COLO668 (cell line): ENCODE data around the gene DOCK4.

Source experiments
- DNase-seq: peaks from one replicate; lab custom pipeline; 2025; ENCODE audit not compliant: unreplicated experiment; lab: John Stamatoyannopoulos, UW

Gene DOCK4

DNA sequence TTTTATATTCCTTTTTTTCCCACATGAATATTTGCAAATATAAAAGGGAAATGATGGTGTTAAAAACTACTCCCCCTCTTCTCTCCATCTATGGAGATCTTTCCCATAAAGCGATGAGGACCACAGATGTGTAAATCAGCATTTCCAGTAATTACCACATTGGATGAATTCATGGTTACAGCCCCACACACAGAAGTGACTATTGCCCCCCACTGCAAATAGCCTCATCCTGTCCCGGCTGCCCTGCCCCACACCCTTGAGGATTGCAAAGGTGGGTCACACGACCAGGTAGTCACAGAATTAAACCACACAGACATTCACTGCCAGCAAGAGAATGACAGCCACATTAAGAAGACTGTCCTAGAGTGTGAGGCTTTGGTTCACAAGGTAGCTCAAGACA lies 145.1 kb downstream of the DOCK4 start:
- no peak for DNase-seq

- no peak for DNase-seq
Measured at GRCh38 chr7:112060625-112061024, 145.6 kb downstream of the DOCK4 start.

- no peak for DNase-seq
Measured at GRCh38 chr7:112059675-112060074, 146.5 kb downstream of the DOCK4 start.

- DNase-seq, result no peak
Measured at GRCh38 chr7:112058686-112059085, 147.5 kb downstream of the DOCK4 start.

DNA sequence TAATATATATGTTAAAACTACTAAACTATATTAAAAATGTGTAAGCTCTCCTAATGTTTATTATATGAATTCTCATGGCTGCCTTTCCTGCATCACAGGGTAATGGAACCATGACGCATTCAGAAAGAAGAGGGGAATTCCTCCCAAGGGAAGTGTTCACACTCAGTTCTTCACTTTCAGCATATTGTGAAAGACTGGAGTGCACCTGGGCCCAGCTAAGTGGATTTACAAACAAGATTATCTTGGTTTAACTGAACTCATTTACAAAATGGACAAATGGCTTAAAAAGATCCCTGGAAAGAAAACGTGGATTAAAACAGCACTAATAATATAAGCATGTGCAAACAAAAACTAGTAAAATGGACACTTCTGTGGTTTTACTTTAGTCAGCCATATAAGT lies 149.8 kb downstream of the DOCK4 start:
- no peak for DNase-seq

- DNase-seq, result no peak
Measured at GRCh38 chr7:112053737-112054069, 152.5 kb downstream of the DOCK4 start.

DNA sequence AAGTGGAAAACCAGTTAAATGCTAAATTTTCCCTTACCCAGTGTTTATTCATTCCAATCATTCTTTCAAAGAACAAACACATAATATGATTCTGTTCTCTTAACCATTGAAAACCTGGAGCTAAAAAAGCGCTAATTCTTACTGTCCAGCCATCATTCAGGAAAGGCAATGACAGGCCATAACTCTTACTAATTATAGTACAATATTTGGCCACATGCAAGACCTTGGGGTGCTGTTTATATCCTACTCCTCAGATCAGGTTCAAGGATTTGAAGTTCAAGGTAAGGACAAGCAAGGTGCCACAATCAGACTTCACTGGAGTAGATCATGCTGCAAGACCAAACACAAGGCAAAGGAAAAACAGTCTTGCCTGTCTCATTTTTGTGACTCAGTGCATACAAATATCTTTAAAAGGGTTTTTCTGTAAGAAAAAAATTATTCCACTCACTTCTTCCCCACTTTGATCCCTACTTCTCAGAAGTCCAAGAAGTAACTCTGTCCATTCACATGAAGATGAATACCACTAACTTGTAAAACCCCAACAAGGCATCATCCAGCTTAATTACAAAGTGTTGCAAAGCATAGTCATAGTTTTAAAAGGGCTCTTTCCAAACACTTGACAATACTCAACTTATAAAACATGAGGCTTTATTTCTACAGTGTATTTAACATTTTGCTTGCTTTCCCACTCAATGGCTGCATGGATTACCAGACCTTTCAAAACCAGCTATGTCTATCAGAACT lies 153.0 kb downstream of the DOCK4 start:
- DNase-seq, result no peak

DNA sequence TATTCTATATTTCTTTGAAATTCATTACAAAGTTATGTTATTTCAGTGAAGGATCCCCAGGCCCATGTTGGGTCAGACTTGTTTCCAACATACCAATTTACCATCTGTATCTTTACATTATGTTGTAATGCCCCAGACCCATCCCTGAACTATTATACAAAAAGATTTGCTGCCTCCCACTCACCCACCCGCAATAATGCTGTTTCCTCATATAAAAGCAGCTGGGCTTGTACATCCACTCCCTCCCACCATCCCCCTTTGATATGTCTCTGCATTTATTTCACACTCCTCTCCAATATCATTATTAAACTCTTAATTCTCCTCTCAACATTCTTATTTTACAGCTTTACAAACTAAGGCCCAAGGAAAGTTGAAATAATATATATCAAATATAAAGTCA lies 153.7 kb downstream of the DOCK4 start:
- no peak for DNase-seq

DNA sequence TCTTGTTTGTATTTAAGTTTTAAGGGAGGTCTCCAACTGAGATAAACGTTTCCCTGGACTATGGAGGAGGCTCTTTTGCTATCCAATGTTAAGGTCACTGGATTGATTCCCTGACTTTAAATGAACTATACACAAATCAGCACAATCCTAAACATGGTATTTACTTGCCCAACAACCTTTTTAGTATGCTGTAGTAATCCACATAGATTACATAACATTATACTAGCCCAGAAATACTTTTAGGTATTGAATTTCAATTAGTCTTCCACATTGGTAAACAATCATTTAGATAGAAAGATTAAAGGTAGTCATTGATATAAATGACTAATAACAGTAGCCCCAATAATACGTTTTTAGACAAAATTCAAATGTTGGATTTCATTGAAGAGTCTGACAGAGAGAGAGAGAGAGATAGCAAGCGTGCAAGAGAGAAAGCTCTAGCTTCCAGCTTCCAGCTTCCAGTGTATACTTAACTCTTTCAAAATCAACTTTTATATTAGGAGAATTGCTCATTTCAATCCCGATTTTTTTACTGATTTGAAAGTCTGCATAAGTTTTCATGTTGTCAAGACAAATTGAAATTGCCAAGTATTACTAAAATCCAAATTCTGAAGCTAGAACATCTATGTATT lies 155.8 kb downstream of the DOCK4 start:
- DNase-seq, result no peak

- no peak for DNase-seq
Measured at GRCh38 chr7:112049555-112050249, 156.5 kb downstream of the DOCK4 start.

DNA sequence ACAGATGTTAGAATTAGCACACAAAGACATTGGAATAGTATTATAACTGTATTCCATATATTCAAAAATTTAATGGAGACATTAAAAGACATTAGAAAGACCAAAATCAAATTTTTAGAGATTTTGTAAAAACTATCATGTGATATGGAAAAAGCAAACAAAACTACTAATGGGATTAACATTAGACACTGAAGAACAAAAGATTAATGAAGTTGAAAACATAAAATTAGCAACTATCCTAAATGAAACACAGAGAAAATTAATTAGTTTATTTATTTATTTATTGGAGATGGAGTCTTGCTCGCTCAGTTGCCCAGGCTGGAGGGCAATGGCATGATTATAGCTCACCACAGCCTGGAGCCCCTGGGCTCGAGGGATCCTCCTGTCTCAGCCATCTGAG lies 158.8 kb downstream of the DOCK4 start:
- no peak for DNase-seq

DNA sequence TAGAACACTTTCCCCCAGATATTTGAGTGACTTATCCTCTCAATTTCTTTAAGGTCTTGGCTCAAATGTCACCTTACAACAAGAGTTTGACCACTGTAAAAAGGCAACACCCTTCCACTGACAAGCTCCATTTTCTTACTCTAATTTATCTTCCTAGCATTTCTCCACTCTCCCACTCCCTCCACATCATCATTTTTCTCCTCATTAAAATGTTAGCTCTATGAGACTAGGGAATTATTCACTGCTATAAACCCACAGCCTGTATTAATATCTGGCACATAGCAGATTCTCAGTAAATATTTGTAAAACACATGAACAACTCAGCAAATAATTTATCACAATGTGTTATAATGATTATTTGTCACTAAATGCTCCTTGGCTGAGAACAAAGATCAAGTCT lies 161.0 kb downstream of the DOCK4 start:
- DNase-seq, result no peak

DNA sequence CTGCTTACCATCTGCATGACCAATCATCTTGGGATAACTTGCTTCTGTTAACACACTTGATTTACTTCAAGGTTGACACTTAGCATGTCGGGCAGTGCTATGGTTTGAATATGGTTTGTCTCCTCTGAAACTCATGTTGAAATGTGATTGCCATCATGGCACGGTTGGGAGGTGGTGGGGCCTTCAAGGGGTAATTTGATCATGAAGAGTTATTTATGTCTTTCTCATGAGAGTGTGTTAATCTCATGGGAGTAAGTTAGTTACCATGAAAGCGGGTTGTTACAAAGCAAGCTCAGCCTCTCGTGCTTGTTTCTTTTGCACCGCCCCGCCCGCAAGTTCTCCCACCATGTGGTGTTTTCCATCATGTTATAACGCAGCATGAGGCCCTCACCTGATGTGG lies 163.6 kb downstream of the DOCK4 start:
- DNase-seq, result no peak

DNA sequence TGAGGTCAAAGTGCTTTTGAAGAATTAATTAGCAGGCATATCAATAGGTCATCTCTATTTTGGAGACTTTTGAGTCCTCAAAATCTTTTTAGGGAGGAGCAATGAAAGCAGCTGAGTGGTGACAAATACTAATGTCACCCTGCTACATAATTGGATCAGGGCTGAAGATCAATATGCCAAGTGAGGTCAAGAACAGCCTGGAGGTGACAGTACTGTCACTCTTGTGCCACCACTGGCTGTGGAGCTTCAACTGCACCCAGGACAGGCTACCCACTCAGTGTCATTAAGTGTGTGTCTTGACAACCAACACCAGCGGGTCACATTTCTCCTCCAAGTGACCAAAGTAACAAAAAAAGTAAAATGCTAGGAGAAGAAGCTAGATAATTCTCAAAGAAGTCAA lies 167.8 kb downstream of the DOCK4 start:
- no peak for DNase-seq

DNA sequence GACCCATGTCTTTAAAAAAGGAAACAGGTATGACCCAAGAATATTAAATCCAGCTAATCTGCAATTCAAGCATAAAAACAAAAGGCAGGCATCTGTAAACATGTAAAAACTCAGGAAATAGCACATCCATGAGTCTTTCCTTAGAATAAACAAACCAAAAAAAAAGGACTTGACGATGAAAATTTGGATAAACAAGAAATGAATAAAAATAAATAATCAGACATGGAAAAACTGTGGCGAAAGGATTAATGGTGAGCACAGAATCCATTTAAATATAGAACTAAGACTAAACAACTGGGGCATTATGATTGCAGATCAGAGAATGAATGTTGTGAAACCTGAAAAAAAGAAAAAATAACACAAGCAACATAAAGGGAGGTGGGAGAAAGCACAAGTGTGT lies 170.1 kb downstream of the DOCK4 start:
- DNase-seq, result no peak

- DNase-seq, result no peak
Measured at GRCh38 chr7:112031689-112032088, 174.5 kb downstream of the DOCK4 start.

DNA sequence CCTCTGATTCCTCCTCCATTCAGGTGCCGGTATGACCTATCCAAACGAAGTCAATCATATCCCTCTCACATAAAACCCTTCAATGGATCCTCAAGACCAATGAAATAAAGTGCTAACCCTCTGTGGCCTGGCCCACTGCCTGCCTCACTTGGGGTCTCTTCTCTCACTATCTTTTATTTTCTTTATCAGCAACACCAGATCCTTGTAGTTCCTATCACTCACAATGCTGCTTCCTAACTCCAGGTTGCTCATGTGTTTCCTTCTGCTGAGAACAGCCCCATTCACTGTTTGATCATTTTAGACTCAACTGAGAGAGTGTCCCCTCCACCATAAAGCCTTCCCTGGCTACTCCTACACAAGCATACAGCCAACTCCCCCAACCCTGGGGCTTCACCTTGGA lies 180.6 kb downstream of the DOCK4 start:
- DNase-seq, result no peak

- no peak for DNase-seq
Measured at GRCh38 chr7:112023786-112024185, 182.4 kb downstream of the DOCK4 start.

DNA sequence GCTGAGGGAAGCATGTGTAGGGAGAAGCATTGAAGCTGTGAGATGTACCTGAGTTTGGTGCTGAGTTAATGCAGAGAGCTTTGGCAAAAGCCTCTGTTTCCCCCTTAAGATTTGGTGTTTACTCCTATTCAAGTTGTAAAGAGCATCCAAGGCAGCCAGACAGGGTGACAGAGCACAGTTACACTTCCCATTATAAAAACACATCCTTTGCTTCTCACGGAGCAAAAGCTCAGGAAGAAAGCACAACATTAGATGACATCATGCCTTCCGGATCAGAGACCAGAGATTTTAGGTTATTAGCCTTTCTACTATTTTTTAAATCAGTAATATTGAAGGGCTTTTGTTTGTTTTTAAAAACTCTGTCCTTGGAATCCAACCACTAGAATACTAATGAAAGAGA lies 182.9 kb downstream of the DOCK4 start:
- no peak for DNase-seq

DNA sequence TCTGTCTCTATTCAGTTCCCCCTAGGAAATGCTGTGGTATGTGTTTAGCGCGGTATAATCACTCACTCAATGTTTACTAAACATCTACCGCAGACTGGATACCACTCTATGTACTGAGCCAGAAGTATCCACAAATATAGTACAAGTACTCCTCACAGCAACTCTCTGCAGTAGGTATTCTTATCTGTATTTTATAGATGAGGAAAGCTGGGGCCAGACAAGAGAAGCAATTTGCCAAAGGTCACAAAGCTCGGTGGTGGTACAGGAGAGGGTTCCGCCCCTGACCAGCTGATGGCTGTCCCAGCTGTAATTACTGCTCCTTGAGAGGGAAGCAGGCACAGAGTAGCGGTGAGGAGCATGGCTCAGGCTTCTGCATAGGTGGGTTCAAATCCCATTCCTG lies 184.1 kb downstream of the DOCK4 start:
- DNase-seq, result no peak

DNA sequence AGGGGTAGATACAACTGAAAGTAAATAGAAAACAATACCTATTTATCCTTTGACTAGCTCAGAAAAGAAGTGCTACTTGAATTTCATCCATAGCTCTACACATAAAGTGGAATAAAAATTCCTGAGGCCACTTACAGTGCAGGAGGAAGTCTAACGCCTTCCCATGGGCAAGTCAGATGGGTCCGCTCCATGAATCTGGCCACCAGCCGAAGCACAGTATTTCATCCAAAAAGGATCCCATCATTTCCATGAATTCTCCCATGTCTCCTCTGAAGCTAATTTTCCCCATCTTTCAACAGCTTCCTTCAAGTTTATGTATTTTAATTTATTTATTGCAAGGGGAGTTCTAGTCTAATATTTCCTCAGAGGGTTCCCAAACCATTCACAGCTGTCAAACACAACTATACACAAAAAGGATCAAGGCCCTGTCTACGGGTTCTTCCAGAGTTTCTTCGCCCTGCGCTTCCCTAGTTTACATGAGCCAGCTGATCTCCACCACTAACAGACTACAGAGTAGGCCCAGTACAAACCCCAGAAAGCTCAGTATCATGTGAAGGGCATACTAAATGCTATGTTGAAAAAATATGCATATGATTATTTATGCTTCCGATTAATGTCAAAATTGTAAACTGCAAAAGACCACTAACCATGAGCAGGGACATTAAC lies 184.7 kb downstream of the DOCK4 start:
- no peak for DNase-seq

DNA sequence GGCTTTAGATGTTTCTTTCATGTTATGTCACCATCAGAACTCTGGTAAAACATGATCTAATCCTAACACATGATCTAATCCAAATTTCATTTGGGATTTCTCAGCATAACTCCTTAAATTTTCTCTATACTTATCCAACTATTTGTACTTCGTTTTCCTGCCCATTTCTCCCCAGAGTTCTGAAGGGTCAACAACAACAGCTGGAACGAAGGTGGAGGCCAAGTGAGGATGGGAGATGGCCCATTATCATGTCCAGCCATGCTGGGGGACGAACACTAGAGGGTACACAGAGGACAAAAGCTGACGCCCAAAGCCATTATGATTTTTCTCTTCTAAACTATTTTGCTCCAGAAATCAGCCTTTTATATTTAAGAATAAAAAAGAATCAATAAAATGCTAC lies 185.4 kb downstream of the DOCK4 start:
- DNase-seq, result no peak
